ENCODE results near the gene PIP5KL1. TPM values are rescaled to one million over a fixed set of nuclear protein-coding genes. Genes with fewer than 3 reads are reported as not detected.

The PIP5KL1 gene
- total and polyA plus RNA-seq, 2 experiments from 2014 or later: 13.4 to 19.5 TPM

DNA sequence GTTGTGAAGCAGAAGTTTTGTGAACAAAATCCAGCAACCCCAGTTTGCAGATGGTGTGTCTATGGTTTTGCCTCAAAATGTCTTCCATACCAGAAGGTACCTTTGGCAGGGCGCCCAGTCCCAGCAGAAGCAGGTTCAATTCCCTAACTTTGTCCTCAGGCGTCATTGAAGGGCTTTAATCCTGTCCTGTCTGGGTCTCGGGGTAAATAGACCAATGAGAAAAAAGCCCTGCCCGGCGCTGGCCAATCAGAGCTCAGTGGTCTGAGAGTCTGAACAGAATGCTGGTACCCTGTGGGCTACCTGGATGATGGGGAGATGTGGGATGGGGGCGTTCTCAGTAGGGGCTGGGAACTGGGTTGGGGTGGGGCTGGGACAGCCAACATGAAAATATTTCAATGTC lies 7.5 kb downstream of the PIP5KL1 start (continued):
- TF ChIP-seq, protein P1, sequence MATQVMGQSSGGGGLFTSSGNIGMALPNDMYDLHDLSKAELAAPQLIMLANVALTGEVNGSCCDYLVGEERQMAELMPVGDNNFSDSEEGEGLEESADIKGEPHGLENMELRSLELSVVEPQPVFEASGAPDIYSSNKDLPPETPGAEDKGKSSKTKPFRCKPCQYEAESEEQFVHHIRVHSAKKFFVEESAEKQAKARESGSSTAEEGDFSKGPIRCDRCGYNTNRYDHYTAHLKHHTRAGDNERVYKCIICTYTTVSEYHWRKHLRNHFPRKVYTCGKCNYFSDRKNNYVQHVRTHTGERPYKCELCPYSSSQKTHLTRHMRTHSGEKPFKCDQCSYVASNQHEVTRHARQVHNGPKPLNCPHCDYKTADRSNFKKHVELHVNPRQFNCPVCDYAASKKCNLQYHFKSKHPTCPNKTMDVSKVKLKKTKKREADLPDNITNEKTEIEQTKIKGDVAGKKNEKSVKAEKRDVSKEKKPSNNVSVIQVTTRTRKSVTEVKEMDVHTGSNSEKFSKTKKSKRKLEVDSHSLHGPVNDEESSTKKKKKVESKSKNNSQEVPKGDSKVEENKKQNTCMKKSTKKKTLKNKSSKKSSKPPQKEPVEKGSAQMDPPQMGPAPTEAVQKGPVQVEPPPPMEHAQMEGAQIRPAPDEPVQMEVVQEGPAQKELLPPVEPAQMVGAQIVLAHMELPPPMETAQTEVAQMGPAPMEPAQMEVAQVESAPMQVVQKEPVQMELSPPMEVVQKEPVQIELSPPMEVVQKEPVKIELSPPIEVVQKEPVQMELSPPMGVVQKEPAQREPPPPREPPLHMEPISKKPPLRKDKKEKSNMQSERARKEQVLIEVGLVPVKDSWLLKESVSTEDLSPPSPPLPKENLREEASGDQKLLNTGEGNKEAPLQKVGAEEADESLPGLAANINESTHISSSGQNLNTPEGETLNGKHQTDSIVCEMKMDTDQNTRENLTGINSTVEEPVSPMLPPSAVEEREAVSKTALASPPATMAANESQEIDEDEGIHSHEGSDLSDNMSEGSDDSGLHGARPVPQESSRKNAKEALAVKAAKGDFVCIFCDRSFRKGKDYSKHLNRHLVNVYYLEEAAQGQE (IDR thresholded peaks at IDR 0.05; ENCODE audit: unreplicated experiment): no peak
- TF ChIP-seq EZH2 (IDR thresholded peaks at IDR 0.05; ENCODE audit: low read depth, unreplicated experiment) (no peak), CREB1 (CRISPR knock-in tag; IDR thresholded peaks at IDR 0.05; ENCODE audit: low read depth) (no peak), EZH2phosphoT487 (IDR thresholded peaks at IDR 0.05; ENCODE audit: unreplicated experiment) (no peak), JUNB (IDR thresholded peaks at IDR 0.05; ENCODE audit: unreplicated experiment) (no peak), ZNF114 (CRISPR knock-in tag; IDR thresholded peaks at IDR 0.05) (no peak), POLR2AphosphoS5 (IDR thresholded peaks at IDR 0.05; ENCODE audit: low read depth) (no peak), ZNF331 (CRISPR knock-in tag; IDR thresholded peaks at IDR 0.05; ENCODE audit: low read depth) (no peak)
- TF ChIP-seq, protein P2, sequence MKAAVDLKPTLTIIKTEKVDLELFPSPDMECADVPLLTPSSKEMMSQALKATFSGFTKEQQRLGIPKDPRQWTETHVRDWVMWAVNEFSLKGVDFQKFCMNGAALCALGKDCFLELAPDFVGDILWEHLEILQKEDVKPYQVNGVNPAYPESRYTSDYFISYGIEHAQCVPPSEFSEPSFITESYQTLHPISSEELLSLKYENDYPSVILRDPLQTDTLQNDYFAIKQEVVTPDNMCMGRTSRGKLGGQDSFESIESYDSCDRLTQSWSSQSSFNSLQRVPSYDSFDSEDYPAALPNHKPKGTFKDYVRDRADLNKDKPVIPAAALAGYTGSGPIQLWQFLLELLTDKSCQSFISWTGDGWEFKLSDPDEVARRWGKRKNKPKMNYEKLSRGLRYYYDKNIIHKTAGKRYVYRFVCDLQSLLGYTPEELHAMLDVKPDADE (IDR thresholded peaks at IDR 0.05): no peak
- TF ChIP-seq, protein P3, sequence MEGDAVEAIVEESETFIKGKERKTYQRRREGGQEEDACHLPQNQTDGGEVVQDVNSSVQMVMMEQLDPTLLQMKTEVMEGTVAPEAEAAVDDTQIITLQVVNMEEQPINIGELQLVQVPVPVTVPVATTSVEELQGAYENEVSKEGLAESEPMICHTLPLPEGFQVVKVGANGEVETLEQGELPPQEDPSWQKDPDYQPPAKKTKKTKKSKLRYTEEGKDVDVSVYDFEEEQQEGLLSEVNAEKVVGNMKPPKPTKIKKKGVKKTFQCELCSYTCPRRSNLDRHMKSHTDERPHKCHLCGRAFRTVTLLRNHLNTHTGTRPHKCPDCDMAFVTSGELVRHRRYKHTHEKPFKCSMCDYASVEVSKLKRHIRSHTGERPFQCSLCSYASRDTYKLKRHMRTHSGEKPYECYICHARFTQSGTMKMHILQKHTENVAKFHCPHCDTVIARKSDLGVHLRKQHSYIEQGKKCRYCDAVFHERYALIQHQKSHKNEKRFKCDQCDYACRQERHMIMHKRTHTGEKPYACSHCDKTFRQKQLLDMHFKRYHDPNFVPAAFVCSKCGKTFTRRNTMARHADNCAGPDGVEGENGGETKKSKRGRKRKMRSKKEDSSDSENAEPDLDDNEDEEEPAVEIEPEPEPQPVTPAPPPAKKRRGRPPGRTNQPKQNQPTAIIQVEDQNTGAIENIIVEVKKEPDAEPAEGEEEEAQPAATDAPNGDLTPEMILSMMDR (conservative IDR thresholded peaks at IDR 0.05; ENCODE audit: low read depth in 2 of 2): no peak

DNA sequence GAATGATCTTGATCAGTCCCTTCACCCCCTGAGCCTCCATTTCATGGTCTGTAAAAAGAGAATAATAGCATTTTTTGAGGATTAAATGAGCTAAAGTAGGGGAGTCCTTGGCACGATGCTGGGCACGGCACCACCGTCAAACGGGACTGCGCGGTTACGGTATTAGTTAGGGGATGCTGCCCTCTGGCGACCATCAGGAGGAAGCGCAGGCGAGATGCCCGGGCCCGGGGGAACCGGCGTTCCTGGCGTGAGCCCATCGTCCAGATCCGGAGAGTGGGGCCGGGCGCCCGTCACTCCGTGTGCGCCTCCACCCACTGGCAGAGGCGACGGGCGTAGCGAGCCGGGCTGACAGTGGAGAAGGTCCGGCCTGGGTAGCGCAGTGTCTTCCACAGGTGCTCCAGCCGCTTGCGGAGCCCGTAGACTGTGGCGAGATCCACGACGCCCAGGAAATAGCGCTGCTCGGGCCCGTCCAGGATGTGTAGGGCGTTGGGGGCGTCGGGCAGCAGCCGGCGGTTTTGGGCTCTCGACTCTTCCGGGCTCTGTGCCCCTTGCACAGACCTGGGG lies 8.9 kb downstream of the PIP5KL1 start:
- Mint-ChIP-seq H3K27ac (no peak overlapping the region), H3K27me3 (ENCODE audit: insufficient read depth, low read depth, poor library complexity) (peaks cover 20% of the 10 kb centered on the region), H3K4me3 (no peak overlapping the region), H3K36me3 (ENCODE audit: low read depth) (peaks cover 13% of the 10 kb centered on the region), H3K4me1 (peaks cover 19% of the 10 kb centered on the region), H3K9me3 (no peaks in the 10 kb centered on the region)
- no peaks in the 10 kb centered on the region for H3K27me3 ChIP-seq (ENCODE audit: insufficient read depth)
- peak; percentile 30 for ATAC-seq
- peaks cover 13% of the 10 kb centered on the region; the same call in 1 of the 2 replicates for H3F3A ChIP-seq (replicated peaks; ENCODE audit: low read depth)
- H3K9me2 ChIP-seq (ENCODE audit: insufficient read depth): no peaks in the 10 kb centered on the region
- H3K36me3 ChIP-seq (ENCODE audit: insufficient read depth): no peaks in the 10 kb centered on the region
- H3K4me2 ChIP-seq: peak overlapping the region; percentile 57; the same call in 1 of the 2 replicates
- H3K79me2 ChIP-seq (replicated peaks; ENCODE audit: insufficient read depth): no peaks in the 10 kb centered on the region
- peaks cover 19% of the 10 kb centered on the region for H4K20me1 ChIP-seq (replicated peaks; ENCODE audit: insufficient read depth)
- no peak overlapping the region for H2AFZ ChIP-seq
- DNase-seq (ENCODE audit: low spot score): peak; percentile 75
- H3K4me3 ChIP-seq: peak overlapping the region; percentile 45
- H3K4me1 ChIP-seq (ENCODE audit: insufficient read depth): no peaks in the 10 kb centered on the region; the same call in 1 of the 2 replicates
- no peak overlapping the region for H3K27ac ChIP-seq (ENCODE audit: low read depth)
- TF ChIP-seq EZH2phosphoT487 (IDR thresholded peaks at IDR 0.05; ENCODE audit: unreplicated experiment) (no peak), CREB1 (CRISPR knock-in tag; IDR thresholded peaks at IDR 0.05; ENCODE audit: low read depth) (peak; percentile 73), POLR2AphosphoS5 (IDR thresholded peaks at IDR 0.05; ENCODE audit: low read depth) (peak; percentile 24; the same call in 1 of the 2 replicates), NANOG (IDR thresholded peaks at IDR 0.05; ENCODE audit: borderline replicate concordance) (no peak), STAT1 (IDR thresholded peaks at IDR 0.05; ENCODE audit: unreplicated experiment) (no peak)
- TF ChIP-seq, protein P2 (IDR thresholded peaks at IDR 0.05): no peak
- TF ChIP-seq, protein P3 (conservative IDR thresholded peaks at IDR 0.05; ENCODE audit: low read depth in 2 of 2): peak; percentile 80 to 95
- TF ChIP-seq, protein P1 (IDR thresholded peaks at IDR 0.05; ENCODE audit: unreplicated experiment): no peak
